OCI-LY7 (cell line): ENCODE data around the gene IMMT. TPM values are rescaled to one million over a fixed set of nuclear protein-coding genes. Genes with fewer than 3 reads are reported as not detected.
A peak's percentile ranks its signal among the peaks of the same experiment; 100 is the strongest.

ENCODE experiments used
- BruUV-seq: library from RNA; stranded (reverse); fragments of 400-500 nt; replicated peaks from 2 replicates; lab custom pipeline; 2021; lab: Mats Ljungman, UMichigan
- CTCF ChIA-PET: fragments of 300-600 bp; sonication (Branson Sonifier 250); formaldehyde crosslinking; loops from one replicate; lab custom pipeline; 2022; ENCODE audit warnings: antibody characterized with exemption; ENCODE audit not compliant: unreplicated experiment; lab: Charles Lee
- POLR2A ChIA-PET: fragments of 300-600 bp; sonication (Branson Sonifier 250); formaldehyde crosslinking; loops from one replicate; lab custom pipeline; 2022; ENCODE audit warnings: antibody characterized with exemption; lab: Charles Lee
- DNase-seq: peaks from one replicate; pipeline ENCODE4 v3.0.0-alpha.2; 2015; ENCODE audit warnings: low spot score
- H2AFZ ChIP-seq: fragments of 200-600 bp; sonication (generic), shearing (Covaris generic); 2 replicates; pipeline ENCODE4 v1.6.1; 2014; ENCODE audit warnings: mild to moderate bottlenecking, antibody characterized with exemption, low read length, moderate library complexity
- H3K27ac ChIP-seq: fragments of 200-600 bp; sonication (generic); 2 replicates; pipeline ENCODE4 v1.5.1; 2014; ENCODE audit warnings: mixed run types, low read depth, mild to moderate bottlenecking, moderate library complexity, low read length, inconsistent platforms; ENCODE audit not compliant: poor library complexity, severe bottlenecking
- H3K36me3 ChIP-seq: fragments of 200-600 bp; sonication (generic); 2 replicates; pipeline ENCODE4 v1.6.1; 2014; ENCODE audit warnings: mild to moderate bottlenecking, antibody characterized with exemption, low read length, moderate library complexity, mixed read lengths; ENCODE audit not compliant: insufficient read depth
- H3K4me1 ChIP-seq: fragments of 200-600 bp; sonication (generic); 2 replicates; pipeline ENCODE4 v1.5.1; 2014; ENCODE audit warnings: mild to moderate bottlenecking, low read length; ENCODE audit not compliant: insufficient read depth, poor library complexity, severe bottlenecking
- H3K4me2 ChIP-seq: fragments of 200-600 bp; sonication (generic); 2 replicates; pipeline ENCODE4 v1.6.1; 2014; ENCODE audit warnings: mild to moderate bottlenecking, low read length
- H3K4me3 ChIP-seq: fragments of 200-600 bp; sonication (generic); 2 replicates; pipeline ENCODE4 v1.5.1; 2014; ENCODE audit warnings: mild to moderate bottlenecking, low read depth, low read length; ENCODE audit not compliant: poor library complexity, severe bottlenecking
- H3K79me2 ChIP-seq: fragments of 200-600 bp; sonication (generic); 2 replicates; pipeline ENCODE4 v1.6.1; 2016; ENCODE audit warnings: low read depth, mild to moderate bottlenecking, low read length, moderate library complexity, mixed read lengths; ENCODE audit not compliant: insufficient read depth
- H3K9me2 ChIP-seq: fragments of 200-600 bp; sonication (generic); 2 replicates; pipeline ENCODE4 v1.6.1; 2016; ENCODE audit warnings: mild to moderate bottlenecking, low read length, mixed read lengths; ENCODE audit not compliant: insufficient read depth
- H3K9me3 ChIP-seq: fragments of 200-600 bp; sonication (generic); 2 replicates; pipeline ENCODE4 v1.6.1; 2014; ENCODE audit warnings: mild to moderate bottlenecking, mixed run types, low read length, mixed read lengths
- H4K20me1 ChIP-seq: fragments of 200-600 bp; sonication (generic); 2 replicates; pipeline ENCODE4 v1.6.1; 2014; ENCODE audit warnings: mild to moderate bottlenecking, antibody characterized with exemption, low read length, moderate library complexity, mixed read lengths; ENCODE audit not compliant: insufficient read depth
- CTCF ChIP-seq: fragments of 200-600 bp; sonication (generic); conservative IDR thresholded peaks from 2 replicates; pipeline ENCODE4 v1.5.1; 2014; ENCODE audit warnings: mild to moderate bottlenecking, antibody characterized with exemption, low read length, moderate library complexity, mixed read lengths
- EZH2phosphoT487 ChIP-seq: fragments of 200-600 bp; sonication (generic); IDR thresholded peaks from 2 replicates; pipeline ENCODE4 v1.6.1; 2018; ENCODE audit warnings: low read depth, borderline replicate concordance, mild to moderate bottlenecking, mixed run types, antibody characterized with exemption, low read length, moderate library complexity, mixed read lengths
- intact Hi-C: fragments of 100-400 bp; cut with micrococcal nuclease; formaldehyde crosslinking; loops from one replicate; pipeline ENCODE4 v1.10.0; 2022; ENCODE audit not compliant: unreplicated experiment
- total RNA-seq, 2 experiments: library from RNA; depleted of rRNA in 1 of 2; stranded (reverse); fragments of >200 nt in 1 of 2; shearing (Covaris generic) in 1 of 2; gene quantifications; 2 replicates each; pipeline ENCODE4 v1.2.3, GENCODE V29; 2014 to 2022

IMMT gene
- total RNA-seq, 2 experiments from 2014 or later, result 77.3 to 128 TPM

- Histone ChIP-seq H3K9me2 (no peaks in the 10 kb centered on the region), H4K20me1 (no peaks in the 10 kb centered on the region), H3K4me3 (peak overlapping the region; percentile 40), H3K4me2 (peak overlapping the region; percentile 55), H3K79me2 (peaks cover 63% of the 10 kb centered on the region), H2AFZ (no peak overlapping the region), H3K4me1 (peaks cover 46% of the 10 kb centered on the region), H3K9me3 (no peaks in the 10 kb centered on the region), H3K36me3 (peaks cover 41% of the 10 kb centered on the region), H3K27ac (peak overlapping the region; percentile 1)
- ChIA-PET CTCF (interaction anchor here (0.7 kb wide), 1 partner anchor 27 kb away, joined by 3 read pairs; no protein-coding TSS in a partner anchor), POLR2A (interaction anchor here (0.6 to 5.0 kb wide), 10 partner anchors 10 to 301 kb away, joined by 3 to 26 read pairs (median 4); partner anchors contain the start of genes POLR1A and PTCD3)
- intact Hi-C loops, result no loop called here
- BruUV-seq, result no TSS peak
- no peak for DNase-seq
- TF ChIP-seq CTCF, result no peak
- no peak for TF ChIP-seq EZH2phosphoT487
Measured at GRCh38 chr2:86203614-86204013, 8.4 kb upstream of the IMMT start.

GRCh38 chr2:86202702-86203101 lies 7.4 kb upstream of the IMMT start:
- peaks cover 63% of the 10 kb centered on the region for H3K79me2 ChIP-seq
- peaks cover 47% of the 10 kb centered on the region for H3K4me1 ChIP-seq
- H3K36me3 ChIP-seq, result peaks cover 32% of the 10 kb centered on the region
- H3K27ac ChIP-seq, result peak overlapping the region; percentile 28
- H3K9me3 ChIP-seq, result no peaks in the 10 kb centered on the region
- H3K9me2 ChIP-seq, result no peaks in the 10 kb centered on the region
- intact Hi-C loops, result no loop called here
- TF ChIP-seq EZH2phosphoT487 (no peak), CTCF (no peak)
- BruUV-seq, result no TSS peak
- peak overlapping the region; percentile 36 for H3K4me3 ChIP-seq
- H2AFZ ChIP-seq, result no peak overlapping the region
- CTCF ChIA-PET, result no interaction called here
- POLR2A ChIA-PET, result interaction anchor here (0.7 to 5.0 kb wide), 8 partner anchors 9 to 485 kb away, joined by 3 to 26 read pairs (median 4); partner anchors contain the start of genes POLR1A and PTCD3
- DNase-seq, result no peak
- peak overlapping the region; percentile 82 for H3K4me2 ChIP-seq
- no peaks in the 10 kb centered on the region for H4K20me1 ChIP-seq

GRCh38 chr2:86202336-86202692 lies 7.1 kb upstream of the IMMT start:
- POLR2A ChIA-PET, result interaction anchor here (0.6 to 5.0 kb wide), 5 partner anchors 16 to 485 kb away, joined by 3 to 26 read pairs (median 3); partner anchors contain the start of genes POLR1A and PTCD3
- peak overlapping the region; percentile 36 for H3K4me3 ChIP-seq
- intact Hi-C loops, result no loop called here
- BruUV-seq, result no TSS peak
- H3K9me2 ChIP-seq, result no peaks in the 10 kb centered on the region
- CTCF ChIA-PET, result no interaction called here
- no peak for TF ChIP-seq EZH2phosphoT487
- no peak for TF ChIP-seq CTCF
- DNase-seq, result no peak
- no peaks in the 10 kb centered on the region for H4K20me1 ChIP-seq
- peaks cover 28% of the 10 kb centered on the region for H3K36me3 ChIP-seq
- H3K4me1 ChIP-seq, result peaks cover 47% of the 10 kb centered on the region
- peaks cover 63% of the 10 kb centered on the region for H3K79me2 ChIP-seq
- peak overlapping the region; percentile 82 for H3K4me2 ChIP-seq
- no peak overlapping the region for H2AFZ ChIP-seq
- peak overlapping the region; percentile 28 for H3K27ac ChIP-seq
- H3K9me3 ChIP-seq, result no peaks in the 10 kb centered on the region
